HL-60 (cell line): Measurements from ENCODE around the gene IBA57.

Experiments used
- DNase-seq, 2 experiments: peaks; one replicate each; pipeline ENCODE4 v3.0.0-alpha.2; 2010 to 2020; ENCODE audit warnings: low read depth in 1 of 2, low spot score in 1 of 2
- H3K27ac ChIP-seq: fragments of 250-450 bp; sonication (Bioruptor Pico); replicated peaks from 2 replicates; pipeline ENCODE4 v1.5.1; 2020; ENCODE audit warnings: mild to moderate bottlenecking, moderate library complexity
- H3K27me3 ChIP-seq: fragments of 250-450 bp; sonication (Bioruptor Pico); 2 replicates; pipeline ENCODE4 v1.5.1; 2021; ENCODE audit warnings: mild to moderate bottlenecking, moderate library complexity; ENCODE audit not compliant: insufficient read depth, poor library complexity, severe bottlenecking
- H3K4me3 ChIP-seq: replicated peaks from 2 replicates; pipeline ENCODE4 v1.5.1; 2011; ENCODE audit warnings: mild to moderate bottlenecking, control low read depth, low read length; ENCODE audit not compliant: insufficient read depth
- GABPA ChIP-seq: IDR thresholded peaks from 2 replicates; pipeline ENCODE4 v1.6.1; 2012; ENCODE audit warnings: low read depth
- POLR2AphosphoS5 ChIP-seq: IDR thresholded peaks from 2 replicates; pipeline ENCODE4 v1.6.1; 2012; ENCODE audit warnings: low read depth
- SPI1 ChIP-seq: IDR thresholded peaks from 2 replicates; pipeline ENCODE4 v1.6.1; 2012; ENCODE audit warnings: low read depth, mild to moderate bottlenecking, borderline replicate concordance
- TF ChIP-seq, protein P1 (sequence below): IDR thresholded peaks from one replicate; pipeline ENCODE4 v1.5.1; 2011; ENCODE audit warnings: low read length, control low read depth, inconsistent platforms; ENCODE audit not compliant: insufficient read depth
- TF ChIP-seq, protein P2 (sequence below): IDR thresholded peaks from 2 replicates; pipeline ENCODE4 v1.6.1; 2012; ENCODE audit warnings: low read depth; ENCODE audit not compliant: insufficient replicate concordance

Gene IBA57

DNA sequence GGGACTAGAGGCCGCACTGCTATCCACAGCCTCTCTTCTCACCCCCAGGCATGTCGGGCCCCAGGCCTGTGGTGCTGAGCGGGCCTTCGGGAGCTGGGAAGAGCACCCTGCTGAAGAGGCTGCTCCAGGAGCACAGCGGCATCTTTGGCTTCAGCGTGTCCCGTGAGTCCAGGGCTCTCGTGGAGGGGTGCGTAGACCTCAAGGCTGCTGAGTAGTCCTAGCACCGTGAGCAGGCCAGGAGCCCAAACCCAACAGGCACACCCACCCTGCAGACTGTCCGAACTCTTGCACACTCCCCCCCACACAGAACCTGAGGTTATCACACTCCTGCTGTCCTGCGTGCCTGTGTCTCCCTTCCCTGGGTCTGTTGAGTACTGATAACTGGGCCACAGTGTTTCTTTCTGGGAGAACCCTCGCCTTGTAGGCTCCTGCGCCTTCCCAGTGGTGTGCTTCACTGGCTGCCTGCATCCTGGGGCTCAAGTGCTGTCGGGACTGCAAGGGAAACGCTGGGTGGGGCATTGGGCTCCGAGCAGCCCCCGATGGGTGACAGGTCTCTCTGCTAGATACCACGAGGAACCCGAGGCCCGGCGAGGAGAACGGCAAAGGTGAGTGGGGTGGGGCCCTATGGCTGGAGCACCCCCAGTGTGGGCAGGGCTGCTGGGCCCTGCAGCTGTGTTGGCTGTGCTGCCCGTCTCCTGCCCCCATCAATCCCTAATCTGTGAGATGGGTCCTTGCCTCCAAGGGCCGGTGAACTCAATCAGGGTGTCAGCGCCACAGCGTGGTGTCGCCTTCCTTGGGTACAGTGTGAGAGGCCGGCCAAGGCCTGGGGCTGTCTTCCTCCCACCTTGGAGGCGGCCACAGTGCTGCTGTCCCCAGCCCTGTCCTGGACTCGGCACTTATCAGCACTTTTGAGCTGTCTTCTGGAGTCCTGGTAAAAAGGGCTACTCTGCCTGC lies 19.9 kb upstream of the IBA57 start:
- H3K27ac ChIP-seq: no peak overlapping the region
- TF ChIP-seq POLR2AphosphoS5: no peak
- TF ChIP-seq, protein P1, sequence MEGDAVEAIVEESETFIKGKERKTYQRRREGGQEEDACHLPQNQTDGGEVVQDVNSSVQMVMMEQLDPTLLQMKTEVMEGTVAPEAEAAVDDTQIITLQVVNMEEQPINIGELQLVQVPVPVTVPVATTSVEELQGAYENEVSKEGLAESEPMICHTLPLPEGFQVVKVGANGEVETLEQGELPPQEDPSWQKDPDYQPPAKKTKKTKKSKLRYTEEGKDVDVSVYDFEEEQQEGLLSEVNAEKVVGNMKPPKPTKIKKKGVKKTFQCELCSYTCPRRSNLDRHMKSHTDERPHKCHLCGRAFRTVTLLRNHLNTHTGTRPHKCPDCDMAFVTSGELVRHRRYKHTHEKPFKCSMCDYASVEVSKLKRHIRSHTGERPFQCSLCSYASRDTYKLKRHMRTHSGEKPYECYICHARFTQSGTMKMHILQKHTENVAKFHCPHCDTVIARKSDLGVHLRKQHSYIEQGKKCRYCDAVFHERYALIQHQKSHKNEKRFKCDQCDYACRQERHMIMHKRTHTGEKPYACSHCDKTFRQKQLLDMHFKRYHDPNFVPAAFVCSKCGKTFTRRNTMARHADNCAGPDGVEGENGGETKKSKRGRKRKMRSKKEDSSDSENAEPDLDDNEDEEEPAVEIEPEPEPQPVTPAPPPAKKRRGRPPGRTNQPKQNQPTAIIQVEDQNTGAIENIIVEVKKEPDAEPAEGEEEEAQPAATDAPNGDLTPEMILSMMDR: no peak
- TF ChIP-seq, protein P2, sequence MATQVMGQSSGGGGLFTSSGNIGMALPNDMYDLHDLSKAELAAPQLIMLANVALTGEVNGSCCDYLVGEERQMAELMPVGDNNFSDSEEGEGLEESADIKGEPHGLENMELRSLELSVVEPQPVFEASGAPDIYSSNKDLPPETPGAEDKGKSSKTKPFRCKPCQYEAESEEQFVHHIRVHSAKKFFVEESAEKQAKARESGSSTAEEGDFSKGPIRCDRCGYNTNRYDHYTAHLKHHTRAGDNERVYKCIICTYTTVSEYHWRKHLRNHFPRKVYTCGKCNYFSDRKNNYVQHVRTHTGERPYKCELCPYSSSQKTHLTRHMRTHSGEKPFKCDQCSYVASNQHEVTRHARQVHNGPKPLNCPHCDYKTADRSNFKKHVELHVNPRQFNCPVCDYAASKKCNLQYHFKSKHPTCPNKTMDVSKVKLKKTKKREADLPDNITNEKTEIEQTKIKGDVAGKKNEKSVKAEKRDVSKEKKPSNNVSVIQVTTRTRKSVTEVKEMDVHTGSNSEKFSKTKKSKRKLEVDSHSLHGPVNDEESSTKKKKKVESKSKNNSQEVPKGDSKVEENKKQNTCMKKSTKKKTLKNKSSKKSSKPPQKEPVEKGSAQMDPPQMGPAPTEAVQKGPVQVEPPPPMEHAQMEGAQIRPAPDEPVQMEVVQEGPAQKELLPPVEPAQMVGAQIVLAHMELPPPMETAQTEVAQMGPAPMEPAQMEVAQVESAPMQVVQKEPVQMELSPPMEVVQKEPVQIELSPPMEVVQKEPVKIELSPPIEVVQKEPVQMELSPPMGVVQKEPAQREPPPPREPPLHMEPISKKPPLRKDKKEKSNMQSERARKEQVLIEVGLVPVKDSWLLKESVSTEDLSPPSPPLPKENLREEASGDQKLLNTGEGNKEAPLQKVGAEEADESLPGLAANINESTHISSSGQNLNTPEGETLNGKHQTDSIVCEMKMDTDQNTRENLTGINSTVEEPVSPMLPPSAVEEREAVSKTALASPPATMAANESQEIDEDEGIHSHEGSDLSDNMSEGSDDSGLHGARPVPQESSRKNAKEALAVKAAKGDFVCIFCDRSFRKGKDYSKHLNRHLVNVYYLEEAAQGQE: no peak
- no peak for TF ChIP-seq GABPA
- no peak overlapping the region for H3K4me3 ChIP-seq
- no peak for DNase-seq
- no peaks in the 10 kb centered on the region for H3K27me3 ChIP-seq

DNA sequence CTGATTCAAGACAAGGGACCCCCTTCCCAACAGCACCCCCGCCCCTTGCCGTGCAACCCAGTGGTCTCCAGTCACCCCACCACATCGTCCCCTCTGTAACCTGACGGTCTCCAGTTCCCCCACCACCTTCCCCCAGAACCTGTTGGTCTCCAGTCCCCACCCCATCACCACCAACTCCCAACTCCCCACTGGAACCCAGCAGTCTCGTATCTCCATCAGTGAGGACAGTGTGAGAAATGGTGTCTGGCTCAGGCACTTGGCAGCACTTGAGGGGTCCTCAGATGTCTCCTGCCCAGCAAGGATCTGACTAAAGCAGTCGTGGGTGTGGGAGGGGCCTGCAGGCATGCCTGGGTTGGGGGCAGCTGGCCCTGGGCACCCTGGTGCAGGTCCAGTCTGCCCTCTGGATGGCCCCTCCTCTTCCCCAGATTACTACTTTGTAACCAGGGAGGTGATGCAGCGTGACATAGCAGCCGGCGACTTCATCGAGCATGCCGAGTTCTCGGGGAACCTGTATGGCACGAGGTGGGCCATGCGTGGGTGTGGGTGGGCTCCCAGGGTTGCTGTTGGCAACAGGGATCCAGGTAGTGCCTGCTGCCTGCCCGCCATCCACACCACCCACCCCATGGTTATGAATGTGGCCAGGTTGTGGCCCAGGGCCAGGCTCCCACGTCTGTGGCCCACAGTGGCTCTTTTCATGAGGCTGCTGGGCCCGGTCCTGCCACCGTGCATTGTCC lies 19.0 kb upstream of the IBA57 start:
- Histone ChIP-seq H3K4me3 (no peak overlapping the region), H3K27me3 (no peaks in the 10 kb centered on the region), H3K27ac (no peak overlapping the region)
- TF ChIP-seq GABPA (no peak), SPI1 (no peak), POLR2AphosphoS5 (no peak)
- TF ChIP-seq, protein P2: no peak
- TF ChIP-seq, protein P1: no peak
- no peak for DNase-seq

DNA sequence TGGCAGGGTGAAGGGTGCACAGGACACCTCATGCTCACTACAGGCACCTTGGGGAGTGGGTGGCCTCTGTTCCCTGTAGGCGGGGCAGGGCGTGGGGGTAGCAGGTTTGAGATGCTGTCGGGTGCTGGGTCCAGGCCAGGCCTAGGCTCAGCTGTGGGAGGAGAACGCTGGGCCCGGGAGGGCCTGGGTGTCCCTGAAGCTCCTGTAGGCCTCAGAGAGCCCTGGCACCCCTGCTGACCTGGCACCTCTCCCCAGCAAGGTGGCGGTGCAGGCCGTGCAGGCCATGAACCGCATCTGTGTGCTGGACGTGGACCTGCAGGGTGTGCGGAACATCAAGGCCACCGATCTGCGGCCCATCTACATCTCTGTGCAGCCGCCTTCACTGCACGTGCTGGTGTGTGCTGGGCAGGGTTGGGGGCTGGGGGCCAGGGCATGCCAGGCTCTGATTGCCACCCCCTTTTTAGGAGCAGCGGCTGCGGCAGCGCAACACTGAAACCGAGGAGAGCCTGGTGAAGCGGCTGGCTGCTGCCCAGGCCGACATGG lies 18.4 kb upstream of the IBA57 start:
- Histone ChIP-seq H3K27me3 (no peaks in the 10 kb centered on the region), H3K4me3 (no peak overlapping the region), H3K27ac (no peak overlapping the region)
- no peak for DNase-seq
- TF ChIP-seq, protein P2: no peak
- TF ChIP-seq, protein P1: no peak
- no peak for TF ChIP-seq GABPA
- no peak for TF ChIP-seq SPI1
